H1 (cell line): ENCODE data around the gene MID1. TPM values are rescaled to one million over a fixed set of nuclear protein-coding genes. Genes with fewer than 3 reads are reported as not detected.

Experiments
- CTCF ChIA-PET: fragments of 300-600 bp; sonication (Branson Sonifier 250); formaldehyde crosslinking; loops from one replicate; lab custom pipeline; 2021; ENCODE audit not compliant: partially characterized antibody; lab: Charles Lee
- POLR2A ChIA-PET: fragments of 300-600 bp; sonication (Branson Sonifier 250); formaldehyde crosslinking; loops from one replicate; lab custom pipeline; 2021; ENCODE audit warnings: inconsistent platforms; ENCODE audit not compliant: partially characterized antibody; lab: Charles Lee
- DNase-seq, 2 experiments: peaks; one replicate each; pipeline versions ENCODE4 v3.0.0 to v3.0.0-alpha.2; 2010 to 2022; ENCODE audit warnings: low spot score in 2 of 2, low read depth in 1 of 2, mixed read lengths in 1 of 2
- FAIRE-seq: peaks from 2 replicates; lab custom pipeline; 2011; peaks lifted over from hg19 to GRCh38; lab: Jason Lieb, UNC
- H2AFZ ChIP-seq: 2 replicates; pipeline ENCODE4 v1.8.1; 2012; ENCODE audit warnings: low read length, inconsistent platforms
- H2AK5ac ChIP-seq: 2 replicates; pipeline ENCODE4 v1.6.1; 2013; ENCODE audit warnings: low read depth, low read length
- H2BK120ac ChIP-seq: replicated peaks from 2 replicates; pipeline ENCODE3; 2013; ENCODE audit warnings: low read depth, low read length, inconsistent platforms
- H2BK12ac ChIP-seq: 2 replicates; pipeline ENCODE4 v1.6.1; 2013; ENCODE audit warnings: low read depth, low read length
- H2BK15ac ChIP-seq: 2 replicates; pipeline ENCODE4 v1.6.1; 2013; ENCODE audit warnings: low read length
- H2BK20ac ChIP-seq: 2 replicates; pipeline ENCODE4 v1.6.1; 2013; ENCODE audit warnings: low read length
- H2BK5ac ChIP-seq: 2 replicates; pipeline ENCODE4 v1.6.1; 2013; ENCODE audit warnings: low read depth, low read length
- H3K14ac ChIP-seq: 2 replicates; pipeline ENCODE4 v1.6.1; 2013; ENCODE audit warnings: inconsistent platforms; ENCODE audit not compliant: insufficient read length
- H3K18ac ChIP-seq: 2 replicates; pipeline ENCODE4 v1.6.1; 2013; ENCODE audit warnings: low read length; ENCODE audit errors: extremely low read depth
- H3K23ac ChIP-seq: 2 replicates; pipeline ENCODE4 v1.6.1; 2013; ENCODE audit warnings: inconsistent platforms; ENCODE audit not compliant: insufficient read length
- H3K23me2 ChIP-seq: 2 replicates; pipeline ENCODE4 v1.6.1; 2013; ENCODE audit warnings: low read depth, low read length
- H3K27ac ChIP-seq: 2 replicates; pipeline ENCODE4 v1.6.1; 2011; ENCODE audit warnings: low read depth, low read length, inconsistent platforms
- H3K27me3 ChIP-seq, 4 experiments: replicated peaks in 1 of 4; 1 replicate in 1 of 4; 2 replicates in 3 of 4; pipeline versions ENCODE4 v1.6.1 to v1.8.1; 2011 to 2013; ENCODE audit warnings: low read length in 3 of 4, mild to moderate bottlenecking in 3 of 4, inconsistent platforms in 2 of 4, mixed read lengths in 2 of 4, moderate library complexity in 1 of 4; ENCODE audit not compliant: control insufficient read depth in 3 of 4, insufficient read depth in 3 of 4; ENCODE audit errors: extremely low read depth in 1 of 4
- H3K36me3 ChIP-seq, 4 experiments: 2 replicates each; pipeline versions ENCODE4 v1.6.1 to v1.8.1; 2011 to 2013; ENCODE audit warnings: mild to moderate bottlenecking in 4 of 4, low read length in 3 of 4, moderate library complexity in 2 of 4, control low read depth in 1 of 4, inconsistent platforms in 1 of 4; ENCODE audit not compliant: insufficient read depth in 4 of 4, control insufficient read depth in 2 of 4
- H3K4ac ChIP-seq: replicated peaks from 2 replicates; pipeline ENCODE3; 2013; ENCODE audit warnings: low read length, low read depth, mixed read lengths, inconsistent platforms; ENCODE audit not compliant: insufficient read length
- H3K4me1 ChIP-seq, 4 experiments: replicated peaks in 1 of 4; 1 replicate in 1 of 4; 2 replicates in 3 of 4; pipeline versions ENCODE4 v1.6.1 to v1.8.1; 2011 to 2013; ENCODE audit warnings: low read length in 3 of 4, inconsistent platforms in 2 of 4, mixed read lengths in 1 of 4; ENCODE audit not compliant: insufficient read depth in 4 of 4, control insufficient read depth in 3 of 4
- H3K4me2 ChIP-seq, 2 experiments: 2 replicates each; pipeline versions ENCODE4 v1.6.1 to v1.8.1; 2011 to 2013; ENCODE audit warnings: low read depth in 2 of 2, low read length in 2 of 2, control low read depth in 1 of 2, inconsistent platforms in 1 of 2, mild to moderate bottlenecking in 1 of 2; ENCODE audit not compliant: insufficient read depth in 1 of 2
- H3K4me3 ChIP-seq, 4 experiments: fragments of 200-600, 300-600 bp in 1 of 4; sonication (generic), shearing (Covaris generic), sonication (Bioruptor Twin) in 1 of 4; 2 replicates each; pipeline versions ENCODE4 v1.5.1 to v1.8.1; 2011 to 2016; ENCODE audit warnings: low read length in 4 of 4, low read depth in 3 of 4, control low read depth in 2 of 4, inconsistent platforms in 2 of 4, mild to moderate bottlenecking in 2 of 4, mixed read lengths in 1 of 4, moderate library complexity in 1 of 4; ENCODE audit not compliant: insufficient read depth in 2 of 4; ENCODE audit errors: extremely low read depth in 1 of 4
- H3K56ac ChIP-seq: replicated peaks from 2 replicates; pipeline ENCODE3; 2013; ENCODE audit warnings: low read depth, mild to moderate bottlenecking, mixed read lengths, low read length, inconsistent platforms; ENCODE audit not compliant: insufficient read length
- H3K79me1 ChIP-seq: 2 replicates; pipeline ENCODE4 v1.6.1; 2013; ENCODE audit warnings: low read depth, low read length, control low read depth
- H3K79me2 ChIP-seq, 2 experiments: 2 replicates each; pipeline versions ENCODE4 v1.6.1 to v1.8.1; 2012 to 2013; ENCODE audit warnings: low read length in 2 of 2, mild to moderate bottlenecking in 2 of 2, inconsistent platforms in 1 of 2; ENCODE audit not compliant: insufficient read depth in 2 of 2, control insufficient read depth in 1 of 2
- H3K9ac ChIP-seq, 4 experiments: replicated peaks in 1 of 4; 1 replicate in 1 of 4; 2 replicates in 3 of 4; pipeline versions ENCODE4 v1.6.1 to v1.8.1; 2011 to 2013; ENCODE audit warnings: low read depth in 3 of 4, low read length in 3 of 4, control low read depth in 2 of 4, mild to moderate bottlenecking in 2 of 4, moderate library complexity in 2 of 4, inconsistent platforms in 1 of 4; ENCODE audit errors: extremely low read depth in 1 of 4
- H3K9me3 ChIP-seq, 2 experiments: 2 replicates each; pipeline versions ENCODE4 v1.6.1 to v1.8.1; 2012 to 2013; ENCODE audit warnings: mild to moderate bottlenecking in 2 of 2, moderate library complexity in 2 of 2, control low read depth in 1 of 2, inconsistent platforms in 1 of 2, low read depth in 1 of 2, low read length in 1 of 2, mixed read lengths in 1 of 2; ENCODE audit not compliant: insufficient read depth in 2 of 2
- H4K20me1 ChIP-seq, 2 experiments: replicated peaks in 1 of 2; 2 replicates each; pipeline versions ENCODE3 to v1.8.1; 2011 to 2013; ENCODE audit warnings: inconsistent platforms in 2 of 2, low read length in 2 of 2, mild to moderate bottlenecking in 1 of 2; ENCODE audit not compliant: insufficient read depth in 2 of 2, control insufficient read depth in 1 of 2
- H4K5ac ChIP-seq: 2 replicates; pipeline ENCODE4 v1.6.1; 2013; ENCODE audit warnings: low read length, low read depth, mixed read lengths, inconsistent platforms; ENCODE audit not compliant: insufficient read length
- H4K8ac ChIP-seq: 2 replicates; pipeline ENCODE4 v1.8.0; 2013; ENCODE audit warnings: mild to moderate bottlenecking, moderate library complexity, low read length, inconsistent platforms; ENCODE audit not compliant: insufficient read depth; ENCODE audit errors: extremely low read depth
- H4K91ac ChIP-seq: replicated peaks from 2 replicates; pipeline ENCODE3; 2013; ENCODE audit warnings: low read length, mixed read lengths, inconsistent platforms; ENCODE audit not compliant: insufficient read length
- KDM1A ChIP-seq: fragments of 200-600, 300-600 bp; sonication (generic); IDR thresholded peaks from 2 replicates; pipeline ENCODE4 v1.7.1; 2016; ENCODE audit warnings: mild to moderate bottlenecking, low read length, borderline replicate concordance
- POLR2AphosphoS5 ChIP-seq: IDR thresholded peaks from 2 replicates; pipeline ENCODE4 v1.6.1; 2011; ENCODE audit warnings: low read depth, low read length
- SP2 ChIP-seq: IDR thresholded peaks from 2 replicates; pipeline ENCODE4 v1.6.1; 2012; ENCODE audit warnings: mild to moderate bottlenecking, low read length, inconsistent platforms
- WGBS, 2 experiments: shearing (Covaris generic) in 1 of 2; methylation state at CpG; one replicate each; pipeline versions ENCODE4 v1.1.6 to v1.1.7; 2013 to 2015; ENCODE audit warnings: low lambda C conversion rate in 2 of 2, mixed read lengths in 2 of 2, inconsistent platforms in 1 of 2, low coverage in 1 of 2, missing lambda C conversion rate in 1 of 2; ENCODE audit not compliant: insufficient replicate concordance in 2 of 2, insufficient coverage in 1 of 2, insufficient read length in 1 of 2; ENCODE audit errors: extremely low coverage in 1 of 2, missing lambda C conversion rate in 1 of 2; 5-methylcytosine and 5-hydroxymethylcytosine counted together
- polyA plus RNA-seq, 7 experiments: library from polyadenylated mRNA; depleted of rRNA in 3 of 7; stranded (reverse) in 5 of 7; unstranded in 2 of 7; fragments of >200 nt in 5 of 7; fragments of 200-250 nt in 2 of 7; gene quantifications; 1 replicate in 5 of 7; 2 replicates in 1 of 7; 4 replicates in 1 of 7; pipeline versions ENCODE4 v1.2.1 to v1.2.3, GENCODE V29; 2011 to 2013; ENCODE audit warnings: missing spikeins in 2 of 7, mixed read lengths in 2 of 7
- total RNA-seq: library from RNA; stranded (reverse); fragmentation: NEBNext Ultra II Directional; extraction: Animal tissue kit (Norgen Biotek cat#: 25700); gene quantifications from 2 replicates; pipeline ENCODE4 v1.2.1, GENCODE V29; 2021

MID1 gene
- total and polyA plus RNA-seq, 2 of the 8 experiments (the other 6 are each of a cell fraction or from before 2014, with no cell fraction given) = 12.9 to 54.3 TPM

DNA sequence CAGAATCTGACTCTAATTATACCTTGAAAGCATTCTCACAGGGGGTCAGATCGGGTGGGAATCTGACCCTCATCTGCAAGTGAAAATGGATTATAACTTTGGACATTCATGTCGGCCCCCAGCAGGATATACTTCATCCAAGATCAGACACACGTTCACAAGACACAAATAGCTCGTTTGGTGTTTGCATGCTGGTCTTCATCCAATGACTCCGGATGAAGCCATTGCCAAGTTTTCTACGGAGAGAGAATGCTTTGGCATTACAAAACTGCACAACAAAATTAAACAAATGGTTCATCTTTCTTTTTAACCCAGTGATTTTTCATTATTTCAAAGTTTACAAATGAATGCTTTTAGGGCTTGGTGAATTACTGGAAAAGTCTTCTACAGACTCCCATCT lies 105.5 kb downstream of the MID1 start:
- Histone ChIP-seq H2BK15ac (no peak overlapping the region), H3K79me2 (no peaks in the 10 kb centered on the region), H3K56ac (no peak overlapping the region), H3K9me3 (no peaks in the 10 kb centered on the region), H4K8ac (no peak overlapping the region), H2BK120ac (no peak overlapping the region), H3K23ac (no peak overlapping the region), H3K79me1 (no peaks in the 10 kb centered on the region), H3K4ac (no peak overlapping the region), H2BK12ac (no peak overlapping the region), H3K4me1 (peaks cover 0 to 3% (median under 1%) of the 10 kb centered on the region in 4 experiments; a peak in 2 of 7 replicates), H4K20me1 (no peaks in the 10 kb centered on the region), H4K5ac (no peak overlapping the region), H3K23me2 (no peaks in the 10 kb centered on the region), H3K18ac (no peak overlapping the region), H3K27ac (no peak overlapping the region), H3K27me3 (no peaks in the 10 kb centered on the region), H2BK20ac (no peak overlapping the region), H3K9ac (no peak overlapping the region), H2AK5ac (no peak overlapping the region), H3K36me3 (no peaks in the 10 kb centered on the region), H3K14ac (no peak overlapping the region), H2AFZ (no peak overlapping the region), H2BK5ac (no peak overlapping the region), H4K91ac (no peak overlapping the region), H3K4me2 (no peak overlapping the region), H3K4me3 (no peak overlapping the region)
- DNase-seq (no peak), FAIRE-seq (no peak)
- ChIA-PET POLR2A (no interaction called here), CTCF (no interaction called here)
- no peak for TF ChIP-seq KDM1A
- no peak for TF ChIP-seq SP2
- TF ChIP-seq POLR2AphosphoS5 = no peak
- WGBS, 2 experiments = 88% methylated on average over 6 of the region's 6 CpGs; no CpG with 5 or more reads in 1 of the 2 experiments
